CD4-positive, alpha-beta T cell (primary cell): ENCODE results near the gene STX8. TPM values are rescaled to one million over a fixed set of nuclear protein-coding genes. Genes with fewer than 3 reads are reported as not detected.

ENCODE experiments used
- ATAC-seq: fragments of 200-7000 bp; cut with Tn5 transposase; one replicate; pipeline ENCODE4 v1.10.0; 2022; ENCODE audit warnings: mild to moderate bottlenecking; ENCODE audit not compliant: poor library complexity
- CTCF ChIA-PET: fragments of 350-600 bp; sonication (Branson Sonifier 250); formaldehyde crosslinking; loops from one replicate; lab custom pipeline; 2021; ENCODE audit warnings: antibody characterized with exemption, inconsistent platforms; lab: Charles Lee
- POLR2A ChIA-PET: fragments of 350-600 bp; sonication (Branson Sonifier 250); formaldehyde crosslinking; loops from one replicate; lab custom pipeline; 2021; ENCODE audit warnings: antibody characterized with exemption, inconsistent platforms; lab: Charles Lee
- DNase-seq, 14 experiments: peaks; one replicate each; pipeline ENCODE4 v3.0.0-alpha.2; 2013 to 2020; ENCODE audit warnings: mixed read lengths in 2 of 14
- H3K27ac ChIP-seq, 2 donors: one replicate each; pipeline versions ENCODE4 v1.5.1 to v1.7.0; 2013; ENCODE audit warnings: low read length in 2 of 2, low read depth in 1 of 2, mild to moderate bottlenecking in 1 of 2
- H3K27me3 ChIP-seq, 2 experiments: 1 replicate in 1 of 2; 2 replicates in 1 of 2; pipeline versions ENCODE4 v1.6.1 to v1.7.0; 2013; ENCODE audit warnings: low read length in 2 of 2, control low read depth in 1 of 2, mild to moderate bottlenecking in 1 of 2, moderate library complexity in 1 of 2; ENCODE audit not compliant: insufficient read depth in 2 of 2, control insufficient read depth in 1 of 2
- H3K36me3 ChIP-seq: one replicate; pipeline ENCODE4 v1.6.1; 2013; ENCODE audit warnings: low read length, control low read depth; ENCODE audit not compliant: insufficient read depth
- H3K4me1 ChIP-seq: one replicate; pipeline ENCODE4 v1.6.1; 2013; ENCODE audit warnings: low read length, control low read depth; ENCODE audit not compliant: insufficient read depth
- H3K4me3 ChIP-seq: one replicate; pipeline ENCODE4 v1.5.1; 2013; ENCODE audit warnings: mild to moderate bottlenecking, low read length, moderate library complexity
- H3K9me3 ChIP-seq, 2 experiments: 1 replicate in 1 of 2; 2 replicates in 1 of 2; pipeline versions ENCODE4 v1.6.1 to v1.7.0; 2013; ENCODE audit warnings: low read length in 2 of 2, mild to moderate bottlenecking in 2 of 2, control low read depth in 1 of 2, moderate library complexity in 1 of 2; ENCODE audit not compliant: control insufficient read depth in 1 of 2, insufficient read depth in 1 of 2
- H3K27ac Mint-ChIP-seq: one replicate; pipeline ENCODE4 v1.8.0; 2020; ENCODE audit warnings: mixed read lengths
- H3K27me3 Mint-ChIP-seq: one replicate; pipeline ENCODE4 v1.8.0; 2021; ENCODE audit warnings: mixed read lengths
- H3K36me3 Mint-ChIP-seq: one replicate; pipeline ENCODE4 v1.8.0; 2021; ENCODE audit warnings: low read depth, mixed read lengths
- H3K4me1 Mint-ChIP-seq: one replicate; pipeline ENCODE4 v1.8.0; 2021; ENCODE audit warnings: low read depth, mixed read lengths
- H3K4me3 Mint-ChIP-seq: one replicate; pipeline ENCODE4 v1.8.0; 2020; ENCODE audit warnings: mild to moderate bottlenecking, mixed read lengths
- H3K9me3 Mint-ChIP-seq: one replicate; pipeline ENCODE4 v1.8.0; 2020; ENCODE audit warnings: mixed read lengths
- intact Hi-C, 2 experiments: fragments of 100-400 bp; cut with DNase I in 1 of 2; cut with micrococcal nuclease in 1 of 2; formaldehyde crosslinking; loops; one replicate each; pipeline versions ENCODE4 v1.15.1 to v1.9.0; 2023 to 2025; cut with DNase I, micrococcal nuclease
- total RNA-seq, 174 experiments: library from RNA in 2 of 174; stranded (reverse) in 2 of 174; gene quantifications; one replicate each; pipeline ENCODE4 v1.2.3 and lab custom pipeline; 2021 to 2026
- TF ChIP-seq, protein P1 (sequence below): fragments of 200-600 bp; IDR thresholded peaks from one replicate; pipeline ENCODE4 v1.8.0; 2022; ENCODE audit warnings: antibody characterized with exemption, mild to moderate bottlenecking

The STX8 gene
- total RNA-seq, 2 experiments from 2014 or later = 52.2 to 63.2 TPM

DNA sequence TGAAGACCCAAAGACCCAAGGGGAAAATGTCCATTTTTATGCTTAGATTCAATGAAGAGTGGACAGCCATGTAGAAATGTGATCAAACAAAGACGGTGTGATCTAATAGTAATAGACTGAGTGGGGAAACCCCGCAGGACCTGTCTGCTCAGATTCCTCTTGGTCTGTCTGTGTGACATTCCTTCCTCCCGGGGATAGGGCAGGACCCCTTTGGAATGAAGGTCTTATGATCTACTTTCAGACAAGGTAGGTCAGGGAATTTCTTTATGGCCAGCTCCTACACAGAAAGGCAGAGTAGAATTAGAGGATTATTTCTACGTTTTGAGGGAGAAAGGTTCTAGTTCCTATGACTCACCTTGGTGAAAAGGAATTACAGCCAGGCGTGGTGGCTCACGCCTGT is 267.6 kb downstream of the STX8 start:
- Mint-ChIP-seq H3K4me1 (no peaks in the 10 kb centered on the region), H3K36me3 (peaks cover 5% of the 10 kb centered on the region), H3K9me3 (no peaks in the 10 kb centered on the region), H3K27ac (no peak overlapping the region), H3K27me3 (no peaks in the 10 kb centered on the region), H3K4me3 (no peak overlapping the region)
- ChIA-PET POLR2A (no interaction called here), CTCF (no interaction called here)
- ATAC-seq (no peak), DNase-seq (no peak)
- Histone ChIP-seq H3K27me3 (no peaks in the 10 kb centered on the region), H3K4me3 (no peak overlapping the region), H3K9me3 (no peaks in the 10 kb centered on the region), H3K4me1 (no peaks in the 10 kb centered on the region), H3K36me3 (peaks cover 2% of the 10 kb centered on the region), H3K27ac (no peak overlapping the region)
- TF ChIP-seq, protein P1, sequence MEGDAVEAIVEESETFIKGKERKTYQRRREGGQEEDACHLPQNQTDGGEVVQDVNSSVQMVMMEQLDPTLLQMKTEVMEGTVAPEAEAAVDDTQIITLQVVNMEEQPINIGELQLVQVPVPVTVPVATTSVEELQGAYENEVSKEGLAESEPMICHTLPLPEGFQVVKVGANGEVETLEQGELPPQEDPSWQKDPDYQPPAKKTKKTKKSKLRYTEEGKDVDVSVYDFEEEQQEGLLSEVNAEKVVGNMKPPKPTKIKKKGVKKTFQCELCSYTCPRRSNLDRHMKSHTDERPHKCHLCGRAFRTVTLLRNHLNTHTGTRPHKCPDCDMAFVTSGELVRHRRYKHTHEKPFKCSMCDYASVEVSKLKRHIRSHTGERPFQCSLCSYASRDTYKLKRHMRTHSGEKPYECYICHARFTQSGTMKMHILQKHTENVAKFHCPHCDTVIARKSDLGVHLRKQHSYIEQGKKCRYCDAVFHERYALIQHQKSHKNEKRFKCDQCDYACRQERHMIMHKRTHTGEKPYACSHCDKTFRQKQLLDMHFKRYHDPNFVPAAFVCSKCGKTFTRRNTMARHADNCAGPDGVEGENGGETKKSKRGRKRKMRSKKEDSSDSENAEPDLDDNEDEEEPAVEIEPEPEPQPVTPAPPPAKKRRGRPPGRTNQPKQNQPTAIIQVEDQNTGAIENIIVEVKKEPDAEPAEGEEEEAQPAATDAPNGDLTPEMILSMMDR = no peak
- intact Hi-C loops = no loop called here

DNA sequence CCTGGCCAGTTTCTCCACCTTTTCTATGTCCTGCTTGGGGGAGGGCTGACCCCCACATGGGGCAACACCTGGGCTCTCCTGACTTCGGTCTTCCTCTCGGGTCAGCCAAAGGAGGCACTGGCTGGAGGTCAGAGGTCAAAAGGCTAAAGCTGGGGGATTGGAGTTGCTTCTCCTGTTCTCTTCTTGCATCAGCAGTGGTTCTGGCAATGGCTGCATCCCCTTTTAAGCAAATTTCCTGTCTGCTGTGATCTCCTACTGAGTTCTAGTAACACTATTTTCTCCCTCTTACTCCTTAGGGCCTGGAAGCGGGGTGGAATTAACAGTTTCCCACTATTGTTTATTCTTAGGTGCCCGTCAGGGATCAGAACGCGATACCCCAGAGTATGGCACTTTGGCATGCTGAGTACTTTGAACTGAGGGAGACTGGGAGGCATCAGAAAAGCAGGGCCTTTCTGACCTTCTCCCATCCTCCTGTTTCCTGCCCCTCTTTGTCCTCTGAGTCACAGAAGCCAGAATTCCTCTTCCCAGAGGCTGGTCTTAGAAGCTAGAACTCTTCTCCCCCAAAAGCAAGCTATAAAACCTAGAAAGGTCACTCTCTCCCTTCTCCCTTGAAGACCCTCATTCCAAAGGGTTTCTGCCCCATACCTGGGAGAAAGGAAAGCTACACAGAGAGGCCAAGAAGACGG is 268.2 kb downstream of the STX8 start:
- ATAC-seq = no peak
- no peak overlapping the region for H3K27ac Mint-ChIP-seq

DNA sequence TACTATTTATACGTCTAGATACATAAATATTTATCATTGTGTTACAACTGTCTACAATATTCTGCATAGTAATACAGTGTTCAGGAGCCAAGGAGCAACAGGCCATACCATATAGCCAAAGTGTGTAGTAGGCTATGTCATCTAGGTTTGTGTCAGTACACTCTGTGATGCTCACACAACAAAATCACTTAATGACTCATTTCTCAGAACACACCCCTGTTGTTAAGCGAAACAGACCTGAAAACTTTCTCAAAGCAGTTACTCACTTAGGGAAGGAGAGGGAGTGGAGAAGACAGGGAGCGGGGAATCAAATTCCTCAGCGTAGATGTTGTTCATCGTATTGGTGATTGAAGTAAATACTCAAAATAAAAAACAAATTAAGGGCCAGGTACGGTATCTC is 269.5 kb downstream of the STX8 start:
- TF ChIP-seq, protein P1 = no peak
- Histone ChIP-seq H3K4me1 (no peaks in the 10 kb centered on the region), H3K36me3 (no peaks in the 10 kb centered on the region), H3K27me3 (no peaks in the 10 kb centered on the region), H3K4me3 (no peak overlapping the region), H3K9me3 (no peaks in the 10 kb centered on the region), H3K27ac (no peak overlapping the region)
- Mint-ChIP-seq H3K27me3 (no peaks in the 10 kb centered on the region), H3K4me3 (no peak overlapping the region), H3K27ac (no peak overlapping the region), H3K9me3 (no peaks in the 10 kb centered on the region), H3K36me3 (no peaks in the 10 kb centered on the region), H3K4me1 (no peaks in the 10 kb centered on the region)
- no peak for ATAC-seq
- DNase-seq = no peak
- ChIA-PET CTCF (interaction anchor here (0.7 kb wide), 1 partner anchor 60 kb away, joined by 3 read pairs; no protein-coding TSS in a partner anchor), POLR2A (no interaction called here)
- intact Hi-C loops = no loop called here

More for the DNA sequence above, 268.2 kb downstream of the STX8 start:
- Histone ChIP-seq H3K36me3 (peaks cover 2% of the 10 kb centered on the region), H3K4me3 (no peak overlapping the region), H3K27ac (no peak overlapping the region), H3K27me3 (no peaks in the 10 kb centered on the region), H3K9me3 (no peaks in the 10 kb centered on the region), H3K4me1 (no peaks in the 10 kb centered on the region)
- H3K4me3 Mint-ChIP-seq = no peak overlapping the region
- intact Hi-C loops = no loop called here
- TF ChIP-seq, protein P1 = no peak
- ChIA-PET POLR2A (no interaction called here), CTCF (no interaction called here)
- no peaks in the 10 kb centered on the region for H3K9me3 Mint-ChIP-seq
- H3K27me3 Mint-ChIP-seq = no peaks in the 10 kb centered on the region
- H3K36me3 Mint-ChIP-seq = peaks cover 2% of the 10 kb centered on the region
- no peaks in the 10 kb centered on the region for H3K4me1 Mint-ChIP-seq
- no peak for DNase-seq
